ENCODE measurements around the gene NEK10.

DNA sequence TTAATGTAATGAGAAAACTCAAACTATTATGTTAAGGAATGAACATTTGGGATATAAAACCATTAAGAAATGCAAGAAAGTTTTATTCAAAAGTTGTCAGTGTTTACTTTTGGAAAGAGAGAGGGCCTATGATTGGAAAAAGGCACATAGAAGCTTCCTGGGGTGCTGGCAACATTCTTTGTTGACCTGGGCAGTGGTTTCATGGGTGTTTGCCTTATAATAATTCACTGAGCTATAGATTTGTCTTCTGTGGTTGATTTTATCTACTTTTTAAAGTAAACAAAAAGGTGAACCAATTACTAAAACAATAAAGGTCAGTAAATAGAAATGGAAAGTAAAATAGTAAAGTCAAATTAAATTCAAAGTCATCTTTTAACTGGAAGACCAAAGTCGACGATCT lies 308.8 kb downstream of the NEK10 start:
- TF ChIP-seq EZH2 (IDR thresholded peaks at IDR 0.05; ENCODE audit: borderline replicate concordance, low read length), result no peak
- TF ChIP-seq, protein P1, sequence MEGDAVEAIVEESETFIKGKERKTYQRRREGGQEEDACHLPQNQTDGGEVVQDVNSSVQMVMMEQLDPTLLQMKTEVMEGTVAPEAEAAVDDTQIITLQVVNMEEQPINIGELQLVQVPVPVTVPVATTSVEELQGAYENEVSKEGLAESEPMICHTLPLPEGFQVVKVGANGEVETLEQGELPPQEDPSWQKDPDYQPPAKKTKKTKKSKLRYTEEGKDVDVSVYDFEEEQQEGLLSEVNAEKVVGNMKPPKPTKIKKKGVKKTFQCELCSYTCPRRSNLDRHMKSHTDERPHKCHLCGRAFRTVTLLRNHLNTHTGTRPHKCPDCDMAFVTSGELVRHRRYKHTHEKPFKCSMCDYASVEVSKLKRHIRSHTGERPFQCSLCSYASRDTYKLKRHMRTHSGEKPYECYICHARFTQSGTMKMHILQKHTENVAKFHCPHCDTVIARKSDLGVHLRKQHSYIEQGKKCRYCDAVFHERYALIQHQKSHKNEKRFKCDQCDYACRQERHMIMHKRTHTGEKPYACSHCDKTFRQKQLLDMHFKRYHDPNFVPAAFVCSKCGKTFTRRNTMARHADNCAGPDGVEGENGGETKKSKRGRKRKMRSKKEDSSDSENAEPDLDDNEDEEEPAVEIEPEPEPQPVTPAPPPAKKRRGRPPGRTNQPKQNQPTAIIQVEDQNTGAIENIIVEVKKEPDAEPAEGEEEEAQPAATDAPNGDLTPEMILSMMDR (IDR thresholded peaks at IDR 0.05; ENCODE audit: low read length), result no peak
